GM18870 (cell line): ENCODE measurements around the gene BMAL2.
A peak's percentile ranks its signal among the peaks of the same experiment; 100 is the strongest.

Source experiments
- ATAC-seq: cut with Tn5 transposase; IDR thresholded peaks from one replicate; pipeline ENCODE4 v1.9.1; 2021; ENCODE audit warnings: moderate library complexity; ENCODE audit not compliant: unreplicated experiment

Gene BMAL2, protein sequence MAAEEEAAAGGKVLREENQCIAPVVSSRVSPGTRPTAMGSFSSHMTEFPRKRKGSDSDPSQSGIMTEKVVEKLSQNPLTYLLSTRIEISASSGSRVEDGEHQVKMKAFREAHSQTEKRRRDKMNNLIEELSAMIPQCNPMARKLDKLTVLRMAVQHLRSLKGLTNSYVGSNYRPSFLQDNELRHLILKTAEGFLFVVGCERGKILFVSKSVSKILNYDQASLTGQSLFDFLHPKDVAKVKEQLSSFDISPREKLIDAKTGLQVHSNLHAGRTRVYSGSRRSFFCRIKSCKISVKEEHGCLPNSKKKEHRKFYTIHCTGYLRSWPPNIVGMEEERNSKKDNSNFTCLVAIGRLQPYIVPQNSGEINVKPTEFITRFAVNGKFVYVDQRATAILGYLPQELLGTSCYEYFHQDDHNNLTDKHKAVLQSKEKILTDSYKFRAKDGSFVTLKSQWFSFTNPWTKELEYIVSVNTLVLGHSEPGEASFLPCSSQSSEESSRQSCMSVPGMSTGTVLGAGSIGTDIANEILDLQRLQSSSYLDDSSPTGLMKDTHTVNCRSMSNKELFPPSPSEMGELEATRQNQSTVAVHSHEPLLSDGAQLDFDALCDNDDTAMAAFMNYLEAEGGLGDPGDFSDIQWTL

DNA sequence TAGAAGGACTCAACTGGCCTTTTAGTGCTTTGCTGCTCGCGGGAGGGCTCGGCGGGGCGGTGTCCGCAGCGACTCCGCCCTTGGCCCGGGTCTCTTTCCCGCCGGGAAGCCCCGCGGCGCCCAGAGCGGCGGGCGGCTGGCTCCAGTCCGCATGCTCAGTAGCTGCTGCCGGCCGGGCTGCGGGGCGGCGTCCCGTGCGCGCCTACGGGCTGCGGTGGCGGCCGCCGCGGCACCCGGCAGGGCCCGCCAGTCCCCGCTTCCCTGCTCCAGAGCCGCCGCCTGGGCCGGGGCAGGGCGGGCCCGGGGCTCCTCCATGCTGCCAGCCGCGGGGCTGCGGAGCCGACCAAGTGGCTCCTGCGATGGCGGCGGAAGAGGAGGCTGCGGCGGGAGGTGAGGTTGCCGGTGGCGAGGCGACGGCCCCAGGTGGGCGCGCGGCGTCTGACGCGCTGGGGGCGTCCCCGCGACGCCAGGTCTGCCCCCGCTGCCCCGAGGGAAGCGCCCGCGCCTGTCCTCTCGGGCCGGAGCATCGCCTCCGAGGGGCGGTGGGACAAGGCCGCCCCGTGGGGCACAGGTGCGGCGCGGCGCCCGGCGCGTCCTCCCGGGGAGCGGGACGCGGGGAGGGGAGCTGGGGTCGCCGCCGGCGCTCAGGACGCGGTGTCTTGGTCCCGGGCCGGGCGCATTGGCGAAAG lies at the start of gene BMAL2:
TSS of gene BMAL2 (plus strand) at position 123 of the 689 bp plus-strand sequence. CDS start at position 360, 237 bp downstream.
- ATAC-seq = no peak

DNA sequence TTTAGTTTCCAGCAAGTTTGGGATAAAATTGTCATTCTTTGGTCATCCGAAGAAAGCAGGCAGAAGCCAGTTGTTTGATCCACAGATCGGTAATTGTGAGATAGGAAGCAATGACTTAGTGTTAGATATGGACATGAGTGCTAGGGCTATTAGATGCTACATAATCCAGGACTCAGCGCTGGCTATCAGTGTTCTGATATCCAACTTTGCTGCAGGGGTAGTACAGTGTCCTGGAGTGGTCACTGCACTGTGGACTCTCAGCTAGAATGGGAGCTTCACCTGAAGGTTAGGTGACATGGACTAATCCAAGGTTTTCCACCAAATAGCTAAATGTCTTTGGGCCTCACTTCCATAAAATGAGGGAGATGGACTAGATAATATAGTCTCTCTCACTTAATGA lies 48.6 kb upstream of the BMAL2 start:
- no peak for ATAC-seq

DNA sequence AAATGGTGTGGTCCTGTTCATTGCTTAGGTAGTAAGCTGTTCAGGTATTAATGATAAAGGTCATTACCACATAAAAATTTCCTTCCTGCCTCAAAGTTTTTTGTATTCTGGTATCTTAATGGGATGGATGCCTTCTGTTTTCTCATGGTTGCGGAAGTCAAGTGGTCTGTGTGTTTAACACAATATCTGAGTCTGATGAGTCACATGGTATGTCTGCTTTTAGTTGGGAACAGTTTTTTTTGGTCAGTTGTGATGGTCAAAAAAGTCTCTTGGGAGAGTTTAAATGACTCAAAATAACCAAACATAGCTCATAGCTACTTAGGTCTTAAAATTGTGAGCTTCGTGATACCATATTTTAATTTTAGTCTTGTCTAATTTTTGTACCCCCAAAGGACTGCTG lies 47.9 kb upstream of the BMAL2 start:
- peak; percentile 59 for ATAC-seq

DNA sequence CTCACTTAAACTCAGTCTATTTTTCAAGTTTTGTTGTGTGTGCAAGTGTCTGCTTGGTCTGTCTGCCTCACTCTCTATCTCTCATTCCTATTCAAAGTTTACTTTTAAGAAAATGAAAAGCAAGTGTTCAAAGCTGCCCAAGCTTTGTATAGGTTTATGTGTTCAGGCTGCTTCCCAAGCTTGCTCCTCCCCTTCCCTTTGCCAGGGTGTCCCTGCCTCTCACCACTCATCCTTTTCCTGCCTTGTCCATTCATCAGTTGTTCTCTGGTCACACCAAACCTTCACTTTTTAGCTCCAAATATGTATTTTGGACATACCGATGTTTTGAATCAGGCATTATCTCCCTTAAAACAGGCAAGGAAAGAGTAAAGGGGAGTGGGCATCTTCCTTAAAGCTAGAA lies 47.2 kb upstream of the BMAL2 start:
- no peak for ATAC-seq

DNA sequence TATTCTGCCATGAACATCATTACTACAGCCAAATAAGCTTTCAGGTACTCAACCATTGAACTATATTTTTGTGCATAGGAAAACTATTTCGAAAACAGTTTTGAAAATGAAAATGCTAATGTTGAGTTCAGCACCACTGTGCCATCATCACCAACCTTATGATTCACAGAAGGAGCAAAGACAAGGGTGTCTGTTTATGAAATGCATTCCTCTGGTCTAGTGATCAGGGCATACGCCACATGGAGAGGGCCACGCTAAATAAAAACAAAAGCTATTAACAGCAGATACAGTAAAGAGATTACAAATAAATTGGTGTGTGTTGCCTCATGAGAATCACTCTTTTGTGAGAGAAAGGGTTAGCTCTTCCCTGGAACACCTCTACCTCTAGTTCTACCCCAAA lies 43.2 kb upstream of the BMAL2 start:
- ATAC-seq = no peak

DNA sequence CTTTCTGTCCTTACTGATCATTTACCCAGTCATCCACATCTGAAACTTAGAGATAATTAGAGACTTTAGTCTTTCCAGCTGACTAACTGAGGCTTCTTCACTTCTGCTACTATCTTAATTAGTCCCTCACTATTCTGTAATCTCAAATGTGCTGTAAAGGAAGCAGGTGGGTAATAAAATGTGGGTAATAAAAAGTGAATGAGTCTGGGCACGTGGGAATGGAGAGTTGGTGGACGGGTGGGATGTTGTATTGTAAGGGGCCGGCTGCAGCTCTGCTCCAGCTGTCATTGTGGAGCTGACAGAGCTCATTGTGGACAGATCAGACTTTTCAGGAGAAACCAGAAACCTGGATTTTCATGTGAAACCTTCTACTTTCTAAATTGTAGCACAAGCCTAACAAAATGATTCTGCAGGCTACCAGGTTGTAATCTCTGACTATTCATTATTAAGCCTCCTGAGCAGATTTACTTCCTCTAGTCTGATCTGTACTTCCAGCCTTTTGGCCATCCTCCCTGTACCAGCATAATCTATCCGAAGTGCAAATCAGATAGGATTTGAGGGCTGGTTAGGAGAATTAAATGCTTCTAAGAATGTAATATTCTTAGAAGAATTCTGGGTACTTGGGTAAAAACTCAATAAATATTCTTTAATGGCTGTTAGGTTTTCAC lies 42.0 kb upstream of the BMAL2 start:
- ATAC-seq = no peak

DNA sequence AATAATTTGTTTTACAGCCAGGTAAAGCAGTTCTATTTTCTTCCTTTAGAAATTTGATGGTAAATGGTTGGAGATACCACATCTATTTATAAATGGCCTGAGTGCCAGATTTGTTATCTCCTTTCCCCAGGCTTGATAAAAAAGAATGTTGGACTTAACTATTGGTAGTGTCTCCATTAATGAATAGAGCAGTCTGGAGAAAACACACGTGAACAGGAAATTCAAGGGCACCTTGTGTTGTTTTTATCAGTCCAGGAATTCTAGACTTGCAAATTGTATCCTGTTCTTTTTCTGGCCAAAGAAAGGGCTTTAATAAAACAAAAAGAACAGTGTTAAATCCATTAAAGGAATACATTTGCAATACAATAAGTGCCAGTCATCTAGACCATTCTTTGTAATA lies 40.8 kb upstream of the BMAL2 start:
- no peak for ATAC-seq

DNA sequence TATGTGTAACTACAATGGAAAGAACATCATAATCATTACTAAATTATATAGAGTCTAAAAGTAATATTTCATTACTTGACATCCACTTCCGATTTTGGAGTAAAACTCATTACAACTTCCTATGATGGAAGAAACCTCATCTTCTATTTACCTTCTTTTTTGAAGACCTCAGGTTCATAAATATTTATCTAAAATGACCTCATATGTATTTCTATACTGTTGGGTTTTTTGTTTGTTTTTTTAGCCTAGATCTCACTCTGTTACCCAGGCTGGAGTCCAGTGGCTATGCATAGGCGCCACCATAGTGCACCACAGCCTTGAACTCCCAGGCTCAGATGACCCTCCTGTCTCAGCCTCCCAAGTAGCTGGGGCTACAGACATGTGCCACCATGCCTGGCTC lies 39.9 kb upstream of the BMAL2 start:
- no peak for ATAC-seq

DNA sequence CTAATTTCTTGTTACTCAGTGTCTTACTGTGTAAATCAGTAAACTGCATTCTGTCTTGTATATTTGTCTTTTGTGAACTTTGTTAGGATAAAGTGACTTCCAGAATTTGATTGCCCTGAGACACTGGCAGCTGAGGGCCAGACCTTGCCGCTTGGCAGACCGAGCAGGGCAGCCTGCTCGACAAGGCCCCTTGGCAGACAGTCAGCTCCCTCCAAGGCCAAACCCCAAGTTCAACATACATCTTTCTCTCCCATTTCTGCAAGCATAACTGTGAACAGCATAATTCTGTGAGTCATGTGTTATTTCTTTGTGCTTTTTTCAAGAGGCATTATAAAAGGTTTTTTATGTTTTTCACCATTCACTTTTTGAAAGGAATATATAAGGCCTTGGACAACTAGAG lies 39.2 kb upstream of the BMAL2 start:
- no peak for ATAC-seq

DNA sequence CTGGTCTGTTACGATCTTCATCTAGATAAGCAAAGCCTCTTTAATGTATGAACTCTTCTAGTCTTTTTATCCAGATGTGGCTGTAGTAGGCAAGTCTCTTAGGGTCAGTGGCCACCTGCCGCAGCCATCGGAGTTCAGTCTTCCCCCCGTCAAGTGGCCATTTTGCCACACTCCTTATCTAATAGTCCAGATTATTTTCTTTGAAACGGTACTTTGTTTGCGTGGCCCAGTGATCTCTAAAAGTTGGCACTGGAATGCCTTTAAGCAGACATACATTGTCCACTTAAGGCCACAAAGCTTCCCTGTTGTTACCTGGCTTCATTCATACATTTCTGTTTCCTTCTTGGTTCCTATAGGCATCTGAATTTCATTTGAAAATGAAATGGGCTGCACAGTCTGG lies 36.0 kb upstream of the BMAL2 start:
- ATAC-seq = no peak

DNA sequence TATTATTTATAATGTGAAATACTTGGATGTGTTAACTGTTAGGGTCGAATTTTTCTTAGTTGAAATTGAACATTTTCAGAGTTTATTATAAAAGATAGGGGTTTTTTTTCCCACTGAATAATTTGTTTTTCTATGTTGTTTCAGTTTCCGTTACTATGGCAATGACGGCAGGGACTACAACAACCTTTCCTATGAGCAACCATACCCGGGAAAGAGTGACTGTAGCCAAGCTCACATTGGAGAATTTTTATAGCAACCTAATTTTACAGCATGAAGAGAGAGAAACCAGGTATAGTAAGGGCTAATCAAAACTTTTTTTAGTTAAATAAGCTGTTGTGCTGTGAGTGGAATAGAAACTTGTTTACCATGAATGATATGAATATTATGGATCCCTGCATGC lies 35.1 kb upstream of the BMAL2 start:
- no peak for ATAC-seq

DNA sequence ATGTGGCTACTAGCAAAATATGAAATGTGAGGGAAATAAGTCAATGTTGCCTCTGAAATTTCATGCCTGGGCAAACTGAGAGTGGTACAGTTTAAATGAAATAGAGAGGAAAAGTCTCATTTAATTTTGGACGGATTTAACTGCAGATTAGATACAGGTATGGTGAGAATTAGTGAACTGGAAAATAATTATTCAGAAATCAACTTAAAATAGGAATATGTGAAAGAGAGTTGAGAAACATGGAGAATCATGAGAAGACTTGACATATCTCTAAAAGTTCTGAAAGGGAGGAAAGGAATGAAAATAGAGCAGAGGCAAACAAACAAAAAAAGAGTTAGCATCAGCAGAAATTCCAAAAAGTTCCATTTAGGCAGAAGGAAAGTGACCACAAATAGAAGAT lies 33.5 kb upstream of the BMAL2 start:
- no peak for ATAC-seq

DNA sequence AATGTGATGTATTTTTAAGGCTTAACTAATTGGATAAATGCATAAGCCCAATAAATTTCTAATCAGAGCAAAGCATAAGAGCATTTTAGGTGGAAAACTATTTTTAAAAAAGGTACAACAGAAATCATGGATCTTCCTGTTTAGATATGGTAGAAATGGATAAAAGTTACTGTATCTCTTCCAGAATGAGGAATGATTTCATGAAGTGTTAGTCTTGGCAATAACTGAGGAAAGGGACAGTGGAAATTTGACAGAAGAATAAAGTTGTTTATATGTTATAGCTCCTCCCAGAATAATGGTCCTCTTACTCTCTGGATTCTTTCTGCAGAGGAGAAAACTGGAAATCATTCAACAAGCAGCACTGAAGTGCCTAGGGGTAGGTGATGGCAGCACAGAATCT lies 32.4 kb upstream of the BMAL2 start:
- ATAC-seq = no peak

DNA sequence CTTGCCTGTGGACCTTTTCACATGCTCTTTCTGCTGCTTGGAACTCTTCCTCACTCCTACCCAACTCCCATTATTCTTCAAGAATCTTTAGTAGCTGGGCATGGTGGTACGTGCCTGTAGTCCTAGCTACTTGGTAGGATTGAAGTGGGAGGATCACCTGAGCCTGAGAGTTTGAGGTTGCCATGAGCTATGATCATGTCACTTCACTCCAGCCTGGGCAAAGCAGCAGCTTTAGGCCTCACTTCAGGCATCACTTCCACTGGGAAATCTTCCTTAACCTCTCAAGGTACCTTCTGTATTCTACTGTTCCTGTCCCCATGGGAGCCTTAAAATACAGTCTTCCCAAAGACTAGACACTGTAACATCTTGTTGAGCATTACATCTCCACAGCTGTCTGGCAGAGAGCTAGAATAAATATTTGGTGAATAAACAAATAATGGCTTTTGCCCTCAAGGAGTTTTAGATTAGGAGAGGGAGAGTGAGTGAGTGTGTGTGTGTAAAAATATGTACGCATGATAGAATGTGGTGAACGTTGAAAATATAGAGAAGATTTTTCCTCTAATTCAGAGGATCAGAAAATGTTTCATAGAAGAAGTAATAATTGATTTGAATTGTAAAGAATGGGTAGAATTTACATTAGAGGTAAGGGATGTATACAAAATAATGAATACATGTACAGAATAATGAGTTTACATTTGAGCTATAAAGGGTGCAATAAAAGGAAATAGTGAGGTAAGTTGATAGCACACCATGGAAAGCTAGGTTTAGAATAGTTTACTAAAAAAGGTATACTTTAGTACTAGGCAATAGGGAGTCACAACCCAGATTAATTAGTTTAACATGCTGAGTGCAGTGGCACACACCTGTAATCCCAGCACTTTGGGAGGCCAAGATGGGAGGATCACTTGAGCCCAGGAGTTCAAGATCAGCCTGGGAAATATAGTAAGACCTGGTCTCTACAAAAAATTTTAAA lies 29.2 kb upstream of the BMAL2 start:
- ATAC-seq = no peak

DNA sequence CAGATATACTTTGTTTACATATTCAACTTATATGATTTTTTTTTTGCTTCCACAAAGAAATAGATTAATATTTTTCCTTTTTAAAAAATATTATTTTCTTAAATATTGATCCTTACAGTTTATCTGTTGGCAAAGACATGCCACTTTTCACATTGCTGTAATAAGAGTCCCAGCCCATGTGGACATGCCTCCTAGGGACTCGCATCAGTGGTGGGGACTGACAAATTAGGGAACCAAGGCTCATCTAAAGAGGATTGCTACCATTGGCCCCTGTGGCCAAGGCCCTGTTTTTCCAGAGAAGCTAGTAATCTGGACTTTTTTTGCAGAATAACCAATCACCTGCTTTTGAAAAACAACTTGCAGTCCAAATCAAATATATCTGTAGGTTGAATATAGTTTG lies 27.8 kb upstream of the BMAL2 start:
- ATAC-seq = no peak

DNA sequence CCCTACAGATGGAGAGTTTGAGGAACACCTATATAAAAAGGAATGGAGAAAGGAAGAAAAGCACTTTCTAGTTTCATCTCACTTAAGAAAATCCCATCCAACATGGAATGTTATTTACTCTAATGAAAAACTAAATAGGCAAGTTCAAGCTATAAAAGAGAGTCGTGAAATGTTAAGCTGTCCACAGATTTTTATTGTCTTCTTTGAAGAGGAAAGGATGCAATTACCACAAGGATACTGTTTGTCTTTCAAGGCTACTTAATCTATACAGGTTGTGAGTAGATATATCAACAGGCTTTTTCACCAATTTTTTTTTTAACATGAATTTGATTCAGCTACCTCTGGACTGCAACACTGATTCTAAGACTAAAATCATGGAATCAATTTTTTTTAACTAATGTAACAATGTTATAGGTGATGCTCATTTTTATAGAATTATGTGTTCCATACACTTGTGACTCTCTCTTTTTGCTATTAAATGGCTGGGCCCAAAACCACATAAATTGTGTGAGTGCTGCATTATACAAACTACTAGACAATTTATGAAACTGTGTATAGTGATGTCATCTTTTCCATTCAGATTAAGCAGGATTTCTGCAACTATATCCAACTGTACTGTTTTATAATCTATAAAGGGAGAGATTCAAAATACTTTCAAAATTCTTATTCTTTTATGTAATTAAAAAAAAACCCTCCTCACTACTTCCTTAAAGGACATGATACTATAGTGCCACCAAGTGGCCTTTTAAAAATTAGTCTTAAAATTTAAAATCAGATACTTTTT lies 26.8 kb upstream of the BMAL2 start:
- no peak for ATAC-seq

DNA sequence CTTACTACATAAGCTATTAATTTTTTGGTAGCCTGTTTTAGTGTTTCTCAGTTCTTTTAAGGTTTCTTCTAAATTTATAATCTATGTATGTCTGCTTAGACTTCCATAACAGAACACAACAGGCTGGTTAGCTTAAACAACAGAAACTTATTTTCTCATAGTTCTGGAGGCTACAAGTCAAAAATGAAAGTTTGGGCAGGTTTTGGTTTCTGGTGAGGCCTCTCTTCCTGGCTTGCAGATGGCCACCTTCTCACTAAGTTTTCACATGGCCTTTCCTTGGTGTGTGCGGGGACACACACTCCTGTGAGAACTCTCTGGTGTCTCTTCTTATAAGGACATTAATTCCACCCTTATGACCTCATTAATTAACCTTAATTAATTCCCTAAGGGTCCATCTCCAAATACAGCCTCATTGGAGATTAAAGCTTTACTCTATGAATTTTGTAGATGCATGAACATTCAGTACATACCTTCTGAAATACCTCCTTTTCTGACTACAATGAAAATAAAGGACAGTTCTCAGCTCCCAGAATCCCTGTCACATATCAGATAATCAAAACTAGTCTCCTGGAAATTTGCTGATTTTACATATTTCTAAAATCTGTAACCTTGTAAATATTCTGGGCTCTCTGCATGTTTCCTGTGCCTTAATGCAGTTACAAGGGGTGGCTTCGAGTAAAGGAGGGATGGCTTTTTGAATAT lies 23.2 kb upstream of the BMAL2 start:
- no peak for ATAC-seq

DNA sequence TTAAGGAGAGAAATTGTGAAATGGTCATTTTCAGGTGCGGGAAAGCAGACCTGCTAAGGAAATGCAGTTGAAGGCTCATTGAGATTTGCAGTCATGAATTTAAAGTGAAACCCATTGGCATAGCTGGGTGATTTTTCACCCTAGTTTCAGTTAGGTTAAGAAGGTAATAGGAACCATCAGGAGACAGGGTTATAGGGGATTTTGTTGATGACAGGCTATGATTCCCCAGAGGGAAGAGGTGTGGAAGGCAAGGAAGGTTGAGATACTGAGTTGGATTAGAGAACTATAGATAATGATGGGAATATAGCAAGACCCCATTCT lies 22.7 kb upstream of the BMAL2 start:
- ATAC-seq = no peak

DNA sequence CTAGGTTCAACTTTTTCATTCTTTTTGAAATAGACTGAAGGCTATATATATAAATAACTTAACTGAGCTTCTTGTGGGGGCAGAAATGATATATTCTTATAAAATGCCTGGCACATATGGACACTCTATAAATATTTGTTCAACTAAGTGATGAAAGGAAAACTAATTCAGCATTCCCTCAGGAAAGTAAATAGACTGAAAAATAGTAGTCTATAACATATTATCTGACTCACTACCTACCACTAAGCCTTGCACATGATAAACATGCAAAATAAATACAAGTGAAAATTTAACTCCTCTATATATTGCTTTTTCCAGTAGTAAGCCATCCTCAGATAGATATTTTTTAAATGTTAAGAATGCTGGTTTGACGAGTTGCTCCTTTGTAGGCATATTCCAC lies 15.7 kb upstream of the BMAL2 start:
- ATAC-seq = no peak
